ENCODE measurements around the gene DMRT2. TPM values are rescaled to one million over a fixed set of nuclear protein-coding genes. Genes with fewer than 3 reads are reported as not detected.

Gene DMRT2
- total and polyA plus RNA-seq, 12 donors = 0.11 to 1.3 (median 0.27) TPM; not detected in 8

- no peaks in the 10 kb centered on the region for H3K27me3 ChIP-seq
- intact Hi-C loops (cut with DNase I) = no loop called here
- no peaks in the 10 kb centered on the region for H3K9me3 ChIP-seq (replicated peaks in 1 of 3)
- no peak for DNase-seq
- 54 to 69% (median 61%) methylated on average over 3 of the region's 3 CpGs for WGBS, 4 donors
- H3K4me3 ChIP-seq = no peak overlapping the region
- H3K36me3 ChIP-seq (replicated peaks in 1 of 2) = no peaks in the 10 kb centered on the region
- no peak overlapping the region for H3K27ac ChIP-seq
- no peaks in the 10 kb centered on the region for H3K4me1 ChIP-seq (replicated peaks in 1 of 2)
- TF ChIP-seq POLR2A (IDR thresholded peaks at IDR 0.05) (no peak), CTCF (IDR thresholded peaks at IDR 0.05) (no peak)
These were observed 36.4 kb downstream of the DMRT2 start for GRCh38 chr9:1086517-1086916.

GRCh38 chr9:1087120-1087881, 37.1 kb downstream of the DMRT2 start:
- Histone ChIP-seq H3K36me3 (replicated peaks in 1 of 2) (no peaks in the 10 kb centered on the region), H3K9me3 (replicated peaks in 1 of 3) (no peaks in the 10 kb centered on the region), H3K4me1 (replicated peaks in 1 of 2) (no peaks in the 10 kb centered on the region), H3K4me3 (no peak overlapping the region), H3K27ac (no peak overlapping the region), H3K27me3 (no peaks in the 10 kb centered on the region)
- TF ChIP-seq POLR2A (IDR thresholded peaks at IDR 0.05) (no peak), CTCF (IDR thresholded peaks at IDR 0.05) (no peak)
- WGBS, 4 donors = 71 to 82% (median 73%) methylated on average over 7 of the region's 7 CpGs
- no peak for DNase-seq
- intact Hi-C loops (cut with DNase I) = no loop called here

- H3K9me3 ChIP-seq (replicated peaks in 1 of 3) = no peaks in the 10 kb centered on the region
These were observed 44.6 kb downstream of the DMRT2 start for GRCh38 chr9:1094749-1095148.

More at GRCh38 chr9:1094749-1095148, 44.6 kb downstream of the DMRT2 start:
- Histone ChIP-seq H3K36me3 (replicated peaks in 1 of 2) (no peaks in the 10 kb centered on the region), H3K27me3 (no peaks in the 10 kb centered on the region), H3K4me1 (replicated peaks in 1 of 2) (no peaks in the 10 kb centered on the region), H3K27ac (no peak overlapping the region), H3K4me3 (no peak overlapping the region)
- no peak for DNase-seq
- 72 to 85% (median 75%) methylated on average over 3 of the region's 3 CpGs for WGBS, 4 donors
- TF ChIP-seq POLR2A (IDR thresholded peaks at IDR 0.05) = no peak
- TF ChIP-seq CTCF (IDR thresholded peaks at IDR 0.05) = no peak
- intact Hi-C loops (cut with DNase I) = no loop called here
